Trophoblast cell (in vitro differentiated cells and primary cell): ENCODE measurements around the gene RECK.

Experiments used
- DNase-seq, 2 donors: peaks; one replicate each; pipeline ENCODE4 v3.0.0-alpha.2; 2016
- H2AFZ ChIP-seq: 2 replicates; pipeline ENCODE4 v1.6.1; 2013; ENCODE audit warnings: low read length, moderate library complexity, mild to moderate bottlenecking; ENCODE audit not compliant: insufficient read depth, poor library complexity
- H2AK5ac ChIP-seq: 2 replicates; pipeline ENCODE4 v1.6.1; 2013; ENCODE audit warnings: mild to moderate bottlenecking, low read length
- H2BK120ac ChIP-seq: 2 replicates; pipeline ENCODE4 v1.6.1; 2013; ENCODE audit warnings: low read length, mild to moderate bottlenecking, moderate library complexity; ENCODE audit not compliant: insufficient read depth, poor library complexity
- H2BK12ac ChIP-seq: 2 replicates; pipeline ENCODE4 v1.6.1; 2013; ENCODE audit warnings: mild to moderate bottlenecking, low read length, moderate library complexity
- H2BK5ac ChIP-seq: 2 replicates; pipeline ENCODE4 v1.6.1; 2013; ENCODE audit warnings: low read length, low read depth, moderate library complexity, mild to moderate bottlenecking; ENCODE audit not compliant: poor library complexity
- H3K14ac ChIP-seq: 2 replicates; pipeline ENCODE4 v1.6.1; 2013; ENCODE audit warnings: mild to moderate bottlenecking, low read length
- H3K18ac ChIP-seq: 2 replicates; pipeline ENCODE4 v1.6.1; 2013; ENCODE audit warnings: mild to moderate bottlenecking, low read length
- H3K23ac ChIP-seq: 2 replicates; pipeline ENCODE4 v1.6.1; 2013; ENCODE audit warnings: low read length
- H3K27ac ChIP-seq: 2 replicates; pipeline ENCODE4 v1.5.1; 2013; ENCODE audit warnings: low read depth, mild to moderate bottlenecking, inconsistent platforms, low read length, moderate library complexity
- H3K27me3 ChIP-seq: 2 replicates; pipeline ENCODE4 v1.6.1; 2013; ENCODE audit warnings: inconsistent platforms, mild to moderate bottlenecking, low read length, moderate library complexity; ENCODE audit not compliant: insufficient read depth
- H3K36me3 ChIP-seq, 2 experiments: 1 replicate in 1 of 2; 2 replicates in 1 of 2; pipeline ENCODE4 v1.6.1; 2013; ENCODE audit warnings: low read length in 2 of 2, mild to moderate bottlenecking in 2 of 2, moderate library complexity in 1 of 2; ENCODE audit not compliant: insufficient read depth in 2 of 2, control insufficient read depth in 1 of 2
- H3K4ac ChIP-seq: 2 replicates; pipeline ENCODE4 v1.6.1; 2013; ENCODE audit warnings: low read depth, mild to moderate bottlenecking, low read length, moderate library complexity
- H3K4me1 ChIP-seq, 2 experiments: 1 replicate in 1 of 2; 2 replicates in 1 of 2; pipeline ENCODE4 v1.6.1; 2013; ENCODE audit warnings: low read length in 2 of 2, mild to moderate bottlenecking in 2 of 2, moderate library complexity in 1 of 2; ENCODE audit not compliant: insufficient read depth in 2 of 2, control insufficient read depth in 1 of 2
- H3K4me2 ChIP-seq: 2 replicates; pipeline ENCODE4 v1.6.1; 2013; ENCODE audit warnings: inconsistent platforms, mild to moderate bottlenecking, low read length, moderate library complexity
- H3K4me3 ChIP-seq: 2 replicates; pipeline ENCODE4 v1.5.1; 2013; ENCODE audit warnings: mild to moderate bottlenecking, low read depth, low read length, inconsistent platforms
- H3K79me1 ChIP-seq: one replicate; pipeline ENCODE4 v1.6.1; 2013; ENCODE audit warnings: low read length
- H3K79me2 ChIP-seq: 2 replicates; pipeline ENCODE4 v1.6.1; 2013; ENCODE audit warnings: low read length, mild to moderate bottlenecking; ENCODE audit not compliant: control insufficient read depth, insufficient read depth, poor library complexity
- H3K9ac ChIP-seq: 2 replicates; pipeline ENCODE4 v1.6.1; 2013; ENCODE audit warnings: mild to moderate bottlenecking, low read length
- H3K9me3 ChIP-seq: 2 replicates; pipeline ENCODE4 v1.6.1; 2013; ENCODE audit warnings: low read depth, mild to moderate bottlenecking, control low read depth, inconsistent platforms, low read length; ENCODE audit not compliant: insufficient read depth
- H4K12ac ChIP-seq: 2 replicates; pipeline ENCODE4 v1.6.1; 2013; ENCODE audit warnings: low read depth, mild to moderate bottlenecking, low read length, moderate library complexity
- H4K8ac ChIP-seq: 2 replicates; pipeline ENCODE4 v1.6.1; 2013; ENCODE audit warnings: low read depth, mild to moderate bottlenecking, low read length, moderate library complexity
- H4K91ac ChIP-seq: one replicate; pipeline ENCODE4 v1.6.1; 2013; ENCODE audit warnings: low read depth, mild to moderate bottlenecking, low read length, moderate library complexity
- WGBS: extraction: QIAGEN DNeasy Blood & Tissue Kit; methylation state at CpG from one replicate; pipeline ENCODE4 v1.1.7; 2013; ENCODE audit warnings: missing lambda C conversion rate; ENCODE audit not compliant: insufficient read length, insufficient coverage; ENCODE audit errors: extremely low coverage; 5-methylcytosine and 5-hydroxymethylcytosine counted together

The RECK gene

DNA sequence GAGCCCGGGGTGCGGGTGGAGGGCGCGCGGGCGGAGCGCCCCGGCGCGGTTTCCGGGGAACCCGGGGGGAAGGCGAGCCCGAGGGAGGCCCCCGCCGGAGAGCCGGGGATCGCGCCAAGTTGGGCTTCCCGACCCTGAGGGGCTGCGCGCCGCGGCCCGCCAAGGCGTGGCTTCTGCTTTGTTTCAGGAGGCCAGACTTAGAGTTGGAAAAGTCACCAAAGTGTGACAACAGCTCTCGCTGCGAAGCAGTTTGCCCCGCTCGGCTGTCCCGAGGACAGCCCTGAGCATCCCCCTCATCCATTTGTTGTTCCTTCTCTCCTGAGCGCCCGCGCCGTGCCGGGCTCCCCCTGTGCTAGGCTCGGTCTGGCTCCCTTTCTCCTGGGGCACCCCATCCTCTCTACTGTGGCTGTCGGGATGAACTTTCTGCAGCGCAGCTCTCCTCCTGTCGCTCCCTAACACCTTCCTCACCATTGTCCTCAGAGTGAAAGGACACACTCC, 100.2 kb downstream of the RECK start:
- H4K8ac ChIP-seq: peak overlapping the region; percentile 55
- H3K23ac ChIP-seq: no peak overlapping the region
- no CpG with 5 or more reads among the region's 40 CpGs for WGBS
- peak overlapping the region; percentile 32 for H4K12ac ChIP-seq
- H3K4ac ChIP-seq: no peak overlapping the region
- H3K18ac ChIP-seq: peak overlapping the region; percentile 59
- peak overlapping the region; percentile 72 for H3K4me3 ChIP-seq
- peaks cover 9% of the 10 kb centered on the region for H3K79me2 ChIP-seq
- H3K4me2 ChIP-seq: peak overlapping the region; percentile 99
- H3K27ac ChIP-seq: no peak overlapping the region
- H2AFZ ChIP-seq: peak overlapping the region; percentile 20
- H3K4me1 ChIP-seq: peaks cover 15 to 18% of the 10 kb centered on the region in 2 experiments
- peaks cover 8% of the 10 kb centered on the region for H3K9me3 ChIP-seq
- peaks cover 14% of the 10 kb centered on the region for H3K79me1 ChIP-seq
- H2AK5ac ChIP-seq: no peak overlapping the region
- H3K27me3 ChIP-seq: peaks cover 6% of the 10 kb centered on the region
- H3K36me3 ChIP-seq: no peaks in the 10 kb centered on the region
- H3K9ac ChIP-seq: peak overlapping the region; percentile 83
- peak overlapping the region; percentile 80 for H4K91ac ChIP-seq
- peak overlapping the region; percentile 36 for H2BK5ac ChIP-seq
- H2BK120ac ChIP-seq: peak overlapping the region; percentile 75
- H3K14ac ChIP-seq: peak overlapping the region; percentile 62
- peak overlapping the region; percentile 41 for H2BK12ac ChIP-seq
- peak in 1 of 2 donors; percentile 20 for DNase-seq

DNA sequence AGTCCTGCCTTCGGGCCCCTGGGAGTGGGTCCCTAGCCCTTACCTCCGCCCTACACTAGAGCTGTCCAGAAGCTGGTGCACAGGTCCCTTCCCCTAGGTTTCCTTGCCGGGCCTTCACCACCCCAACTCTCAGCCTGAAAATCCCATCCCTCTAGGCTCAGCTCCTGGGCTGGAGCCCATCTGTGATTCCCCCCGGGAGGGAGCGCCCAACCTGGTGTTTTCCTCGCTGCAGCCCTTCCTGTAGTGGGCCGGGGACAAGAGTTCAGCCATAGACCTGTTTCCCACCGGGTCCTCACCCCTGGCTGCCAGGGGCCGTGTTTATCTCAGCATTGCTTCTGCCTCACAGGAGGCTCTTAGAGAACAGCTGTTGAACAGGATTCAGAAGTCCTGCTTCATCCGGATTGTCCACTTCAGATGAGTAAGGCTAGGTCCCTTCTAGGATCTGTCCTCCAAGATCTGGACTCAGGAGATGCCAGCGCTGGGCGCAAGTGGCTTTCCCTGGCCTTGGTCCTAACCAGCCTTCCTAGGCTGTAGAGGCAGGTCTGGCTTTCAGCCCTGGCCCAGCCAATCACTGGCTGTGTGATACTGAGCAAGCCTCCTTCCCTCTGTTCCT, 100.8 kb downstream of the RECK start:
- no CpG with 5 or more reads among the region's 12 CpGs for WGBS
- peak overlapping the region; percentile 59 for H3K18ac ChIP-seq
- H3K79me2 ChIP-seq: peaks cover 9% of the 10 kb centered on the region
- H4K8ac ChIP-seq: peak overlapping the region; percentile 55
- H3K4me1 ChIP-seq: peaks cover 15 to 18% of the 10 kb centered on the region in 2 experiments
- no peak overlapping the region for H3K4ac ChIP-seq
- H3K23ac ChIP-seq: no peak overlapping the region
- H3K9me3 ChIP-seq: peaks cover 8% of the 10 kb centered on the region
- no peak overlapping the region for H4K12ac ChIP-seq
- no peak overlapping the region for H2BK12ac ChIP-seq
- H4K91ac ChIP-seq: no peak overlapping the region
- peak overlapping the region; percentile 99 for H3K4me2 ChIP-seq
- H3K14ac ChIP-seq: peak overlapping the region; percentile 62
- no peak overlapping the region for H2BK120ac ChIP-seq
- DNase-seq: peak in 1 of 2 donors; percentile 3
- H3K27me3 ChIP-seq: peaks cover 6% of the 10 kb centered on the region
- H3K4me3 ChIP-seq: peak overlapping the region; percentile 72
- H2AFZ ChIP-seq: peak overlapping the region; percentile 20
- no peak overlapping the region for H3K27ac ChIP-seq
- no peak overlapping the region for H2BK5ac ChIP-seq
- peaks cover 0 to 2% of the 10 kb centered on the region in 2 experiments for H3K36me3 ChIP-seq
- H2AK5ac ChIP-seq: no peak overlapping the region
- peak overlapping the region; percentile 83 for H3K9ac ChIP-seq
- peaks cover 14% of the 10 kb centered on the region for H3K79me1 ChIP-seq

DNA sequence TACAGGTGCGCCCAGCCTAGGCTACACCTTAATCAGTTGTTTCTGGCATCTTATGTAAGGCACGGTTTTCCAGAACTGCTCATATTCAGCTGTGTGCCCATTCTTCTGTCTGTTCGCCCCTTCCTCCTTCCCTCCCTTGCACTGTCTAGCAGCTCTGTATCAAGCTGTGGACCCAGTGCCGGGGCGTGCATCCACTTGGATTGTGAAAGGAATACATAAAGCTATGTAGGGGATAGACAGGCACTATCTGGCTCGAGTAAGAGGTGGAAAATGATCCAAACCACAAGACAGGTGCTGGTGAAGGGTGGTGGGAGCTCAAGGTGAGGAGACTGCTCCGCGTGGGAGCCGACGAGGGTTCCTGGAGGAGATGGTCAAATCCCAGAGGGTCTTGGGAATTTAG, 101.8 kb downstream of the RECK start:
- no peak overlapping the region for H3K9ac ChIP-seq
- H4K91ac ChIP-seq: no peak overlapping the region
- H3K9me3 ChIP-seq: peaks cover 8% of the 10 kb centered on the region
- no peak overlapping the region for H2BK12ac ChIP-seq
- DNase-seq: no peak
- peaks cover 9% of the 10 kb centered on the region for H3K79me2 ChIP-seq
- peaks cover 0 to 6% of the 10 kb centered on the region in 2 experiments for H3K36me3 ChIP-seq
- no peak overlapping the region for H3K27ac ChIP-seq
- H4K8ac ChIP-seq: no peak overlapping the region
- H3K14ac ChIP-seq: no peak overlapping the region
- H4K12ac ChIP-seq: no peak overlapping the region
- WGBS: no CpG with 5 or more reads among the region's 10 CpGs
- H3K4me2 ChIP-seq: no peak overlapping the region
- no peak overlapping the region for H3K4me3 ChIP-seq
- no peak overlapping the region for H2AFZ ChIP-seq
- H3K23ac ChIP-seq: no peak overlapping the region
- no peak overlapping the region for H2BK120ac ChIP-seq
- no peak overlapping the region for H2BK5ac ChIP-seq
- H3K79me1 ChIP-seq: peaks cover 14% of the 10 kb centered on the region
- H3K4me1 ChIP-seq: peaks cover 15 to 18% of the 10 kb centered on the region in 2 experiments
- H3K18ac ChIP-seq: no peak overlapping the region
- no peak overlapping the region for H3K4ac ChIP-seq
- no peak overlapping the region for H2AK5ac ChIP-seq
- H3K27me3 ChIP-seq: peaks cover 6% of the 10 kb centered on the region

DNA sequence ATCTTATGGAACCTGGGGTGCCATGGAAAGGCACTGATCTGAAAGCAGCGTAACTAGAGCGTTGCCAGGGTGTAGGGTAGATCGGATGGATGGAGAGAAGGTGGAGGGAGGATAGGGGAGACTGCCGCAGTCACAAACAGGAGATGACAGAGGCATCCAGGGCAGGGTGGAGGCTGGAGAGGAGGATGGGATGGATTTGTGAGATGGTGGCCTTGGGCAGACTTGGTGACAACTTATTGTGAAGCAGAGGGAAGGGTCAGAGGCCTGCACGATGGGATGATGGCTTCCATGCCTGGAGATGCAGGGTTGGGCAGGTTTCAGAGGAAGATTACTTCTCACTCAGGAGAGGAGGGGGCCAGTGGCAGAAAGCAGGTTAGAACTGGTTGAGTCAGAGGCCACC, 102.2 kb downstream of the RECK start:
- no peak overlapping the region for H2AFZ ChIP-seq
- no peak overlapping the region for H3K4ac ChIP-seq

More for the DNA sequence above, 102.2 kb downstream of the RECK start:
- H3K18ac ChIP-seq: no peak overlapping the region
- peaks cover 0 to 10% of the 10 kb centered on the region in 2 experiments for H3K36me3 ChIP-seq
- H2AK5ac ChIP-seq: no peak overlapping the region
- peaks cover 15 to 18% of the 10 kb centered on the region in 2 experiments for H3K4me1 ChIP-seq
- H3K79me2 ChIP-seq: peaks cover 9% of the 10 kb centered on the region
- H4K12ac ChIP-seq: no peak overlapping the region
- H3K4me3 ChIP-seq: no peak overlapping the region
- H3K27ac ChIP-seq: no peak overlapping the region
- no peak overlapping the region for H2BK5ac ChIP-seq
- no peak overlapping the region for H2BK120ac ChIP-seq
- peaks cover 6% of the 10 kb centered on the region for H3K27me3 ChIP-seq
- H3K79me1 ChIP-seq: peaks cover 14% of the 10 kb centered on the region
- H3K4me2 ChIP-seq: no peak overlapping the region
- H3K23ac ChIP-seq: no peak overlapping the region
- H3K9me3 ChIP-seq: peaks cover 8% of the 10 kb centered on the region
- no peak for DNase-seq
- no peak overlapping the region for H4K8ac ChIP-seq
- H2BK12ac ChIP-seq: no peak overlapping the region
- WGBS: no CpG with 5 or more reads among the region's 5 CpGs
- H4K91ac ChIP-seq: no peak overlapping the region
- no peak overlapping the region for H3K9ac ChIP-seq
- no peak overlapping the region for H3K14ac ChIP-seq
